ENCODE data around the gene DNAH6.
A peak's percentile ranks its signal among the peaks of the same experiment; 100 is the strongest.

DNAH6 gene

DNA sequence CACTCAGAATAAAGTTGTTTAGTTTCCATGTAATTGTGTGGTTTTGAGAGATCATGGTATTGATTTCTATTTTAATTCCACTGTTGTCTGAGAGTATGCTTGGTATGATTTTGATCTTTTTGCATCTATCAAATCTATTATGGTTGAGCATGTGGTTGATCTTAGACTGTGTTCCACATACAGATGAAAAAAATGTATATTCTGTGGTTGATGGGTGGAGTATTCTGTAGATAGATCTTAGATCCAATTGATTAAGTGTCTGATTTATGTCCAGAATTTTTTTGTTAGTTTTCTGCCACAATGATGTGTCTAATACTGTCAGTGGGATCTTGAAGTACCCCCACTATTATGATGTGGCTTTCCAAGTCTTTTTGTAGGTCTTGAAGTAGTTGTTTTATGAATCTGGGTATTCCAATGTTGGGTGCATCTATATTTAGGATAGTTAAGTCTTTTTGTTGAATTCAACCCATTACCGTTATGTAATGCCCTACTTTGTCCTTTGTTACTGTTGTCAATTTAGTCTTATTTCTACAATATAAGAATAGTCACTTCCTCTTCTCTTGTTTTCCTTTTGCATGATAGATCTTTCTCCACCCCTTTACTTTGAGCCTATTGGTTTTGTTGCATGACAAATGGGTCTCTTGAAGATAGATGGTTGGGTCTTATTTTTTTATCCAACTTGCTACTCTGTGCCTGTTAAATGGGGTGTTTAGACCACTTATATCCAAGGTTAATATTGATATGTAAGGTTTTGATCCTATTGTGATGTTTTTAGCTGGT, 262.8 kb downstream of the DNAH6 start:
- no peak for FAIRE-seq
- TF ChIP-seq, protein P1, sequence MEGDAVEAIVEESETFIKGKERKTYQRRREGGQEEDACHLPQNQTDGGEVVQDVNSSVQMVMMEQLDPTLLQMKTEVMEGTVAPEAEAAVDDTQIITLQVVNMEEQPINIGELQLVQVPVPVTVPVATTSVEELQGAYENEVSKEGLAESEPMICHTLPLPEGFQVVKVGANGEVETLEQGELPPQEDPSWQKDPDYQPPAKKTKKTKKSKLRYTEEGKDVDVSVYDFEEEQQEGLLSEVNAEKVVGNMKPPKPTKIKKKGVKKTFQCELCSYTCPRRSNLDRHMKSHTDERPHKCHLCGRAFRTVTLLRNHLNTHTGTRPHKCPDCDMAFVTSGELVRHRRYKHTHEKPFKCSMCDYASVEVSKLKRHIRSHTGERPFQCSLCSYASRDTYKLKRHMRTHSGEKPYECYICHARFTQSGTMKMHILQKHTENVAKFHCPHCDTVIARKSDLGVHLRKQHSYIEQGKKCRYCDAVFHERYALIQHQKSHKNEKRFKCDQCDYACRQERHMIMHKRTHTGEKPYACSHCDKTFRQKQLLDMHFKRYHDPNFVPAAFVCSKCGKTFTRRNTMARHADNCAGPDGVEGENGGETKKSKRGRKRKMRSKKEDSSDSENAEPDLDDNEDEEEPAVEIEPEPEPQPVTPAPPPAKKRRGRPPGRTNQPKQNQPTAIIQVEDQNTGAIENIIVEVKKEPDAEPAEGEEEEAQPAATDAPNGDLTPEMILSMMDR (IDR thresholded peaks at IDR 0.05; ENCODE audit: insufficient read depth, missing control alignments): no peak
- DNase-seq (ENCODE audit: insufficient read length, low spot score): no peak

DNA sequence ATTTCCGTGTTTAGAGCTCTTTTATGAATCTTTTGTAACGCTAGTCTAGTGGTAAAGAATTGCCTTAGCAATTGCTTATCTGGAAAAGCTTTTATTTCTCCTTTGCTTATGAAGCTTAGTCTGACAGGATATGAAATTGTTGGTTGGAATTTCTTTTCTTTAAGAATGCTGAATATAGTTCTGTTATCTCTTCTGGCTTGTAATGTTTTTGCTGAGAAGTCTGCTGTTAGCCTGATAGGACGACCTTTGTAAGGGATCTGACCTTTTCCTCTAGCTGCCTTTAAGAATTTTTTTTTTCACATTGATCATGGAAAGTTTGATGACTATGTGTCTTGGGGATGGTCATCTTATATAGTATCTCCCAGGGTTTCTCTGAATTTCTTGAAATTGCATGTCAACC, 263.5 kb downstream of the DNAH6 start:
- FAIRE-seq: no peak
- DNase-seq (ENCODE audit: insufficient read length, low spot score): no peak
- TF ChIP-seq, protein P1 (IDR thresholded peaks at IDR 0.05; ENCODE audit: insufficient read depth, missing control alignments): no peak

DNA sequence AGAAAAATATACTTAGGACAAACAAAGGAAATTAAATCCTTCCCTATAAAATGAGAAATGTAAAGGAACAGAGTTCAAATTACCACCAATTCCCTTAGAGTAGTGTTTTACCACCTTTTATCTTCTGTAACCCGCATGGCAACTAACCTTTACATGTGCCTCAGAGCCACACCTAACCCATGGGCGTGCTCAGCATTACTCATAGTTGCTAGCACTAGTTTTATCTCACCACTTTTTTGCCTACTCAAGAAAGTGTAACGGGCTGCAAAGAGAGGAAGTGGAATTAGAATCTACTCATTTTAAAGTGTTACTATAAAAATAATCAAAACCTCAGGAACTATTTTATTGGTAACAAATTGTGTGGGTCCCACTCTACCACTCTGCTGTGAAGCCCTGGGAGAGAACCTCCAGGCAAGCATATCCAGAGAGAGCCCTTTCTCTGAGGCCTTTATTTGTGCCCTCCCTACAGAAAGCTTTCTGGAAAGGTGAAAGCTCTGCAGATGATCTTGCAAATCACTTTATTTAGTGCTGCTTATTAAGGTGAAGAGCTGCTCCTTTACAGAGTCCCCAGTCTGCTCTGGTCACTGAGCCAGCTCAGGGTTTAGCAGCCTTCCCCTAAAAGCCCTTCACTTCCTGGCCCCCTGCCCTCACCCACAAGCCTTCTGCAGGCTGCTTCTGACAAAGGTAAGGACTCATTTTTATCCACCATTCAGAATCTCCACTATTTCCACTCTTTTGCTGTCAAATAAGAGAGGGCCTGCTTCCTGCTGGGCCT, 265.8 kb downstream of the DNAH6 start:
- DNase-seq (ENCODE audit: insufficient read length, low spot score) (no peak), FAIRE-seq (no peak)
- TF ChIP-seq, protein P1 (IDR thresholded peaks at IDR 0.05; ENCODE audit: insufficient read depth, missing control alignments): no peak

DNA sequence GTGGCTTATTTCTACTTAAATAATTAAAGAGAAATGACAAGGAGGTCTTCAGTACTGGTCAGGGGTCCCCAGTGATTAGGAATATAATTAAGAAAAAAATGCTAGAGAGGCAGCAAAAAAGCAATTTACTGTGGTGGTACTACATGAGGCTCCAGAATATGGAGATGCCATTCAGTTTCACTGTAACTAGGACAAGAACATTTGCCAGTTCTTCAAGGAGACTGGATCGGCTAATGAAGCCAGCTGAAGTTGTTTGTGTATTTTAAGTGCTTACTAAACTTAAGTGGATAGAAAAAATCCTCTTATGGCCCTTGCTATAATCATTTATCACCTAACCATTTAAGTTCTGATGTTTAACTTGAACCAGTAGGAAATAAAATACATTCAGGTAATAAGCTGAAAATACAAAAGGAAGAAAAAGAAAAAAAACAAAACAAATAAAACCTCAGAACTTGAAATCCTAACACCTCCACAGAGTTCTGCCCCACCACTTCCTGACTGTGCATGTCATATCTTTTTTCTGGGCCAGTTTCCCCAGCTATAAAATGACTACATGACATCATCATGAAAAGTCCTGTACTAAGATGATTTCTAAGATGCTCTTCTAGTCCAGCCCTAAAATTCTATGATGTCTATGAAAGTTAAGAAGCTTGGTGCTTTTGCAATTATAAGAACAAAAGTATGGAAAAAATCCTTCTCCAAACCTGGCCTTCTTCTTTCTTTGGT, 266.6 kb downstream of the DNAH6 start:
- FAIRE-seq (peak; percentile 75), DNase-seq (ENCODE audit: insufficient read length, low spot score) (no peak)
- TF ChIP-seq, protein P1 (IDR thresholded peaks at IDR 0.05; ENCODE audit: insufficient read depth, missing control alignments): no peak

DNA sequence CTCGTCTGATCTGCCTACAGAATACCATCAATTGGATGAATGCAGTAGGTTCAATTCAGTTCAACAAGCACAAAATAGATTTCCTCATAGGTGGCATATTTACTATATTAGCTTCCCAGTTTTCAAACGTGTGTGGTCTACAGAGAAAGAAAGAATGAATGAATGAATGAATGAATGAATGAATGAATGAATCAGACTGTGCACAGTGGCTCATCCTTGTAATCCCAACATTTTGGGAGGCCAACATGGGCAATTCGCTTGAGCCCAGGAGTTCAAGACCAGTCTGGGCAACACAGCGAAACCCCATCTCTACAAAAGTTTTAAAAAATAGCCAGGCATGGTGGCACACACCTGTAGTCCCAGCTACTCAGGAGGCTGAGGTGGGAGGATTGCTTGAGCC, 269.7 kb downstream of the DNAH6 start:
- FAIRE-seq (no peak), DNase-seq (ENCODE audit: insufficient read length, low spot score) (no peak)
- TF ChIP-seq, protein P1 (IDR thresholded peaks at IDR 0.05; ENCODE audit: insufficient read depth, missing control alignments): no peak

DNA sequence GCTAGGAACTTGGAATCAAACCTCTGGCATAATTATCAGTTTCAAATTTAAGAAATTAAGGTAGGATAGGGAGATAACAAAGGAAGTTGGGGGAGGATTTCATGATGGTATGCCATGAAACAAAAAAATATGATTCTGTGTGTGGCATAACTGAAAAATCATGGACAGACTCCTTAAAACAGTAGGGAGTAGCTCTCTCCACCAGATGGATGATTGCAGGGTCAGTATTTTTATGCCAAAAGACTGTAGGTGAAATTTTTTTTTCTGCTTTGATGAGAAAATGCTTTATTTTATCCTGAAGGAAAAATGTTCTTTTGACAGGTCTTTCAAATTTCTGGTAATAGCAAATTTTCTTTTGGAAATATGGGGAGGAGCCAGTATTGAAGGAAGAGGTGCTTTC, 270.3 kb downstream of the DNAH6 start:
- TF ChIP-seq, protein P1 (IDR thresholded peaks at IDR 0.05; ENCODE audit: insufficient read depth, missing control alignments): no peak
- FAIRE-seq: no peak

More for the DNA sequence above, 270.3 kb downstream of the DNAH6 start:
- DNase-seq (ENCODE audit: insufficient read length, low spot score): no peak
